ENCODE measurements around the gene KIF23. TPM values are rescaled to one million over a fixed set of nuclear protein-coding genes. Genes with fewer than 3 reads are reported as not detected.

KIF23 gene
- total RNA-seq, 1 donor from 2014 or later, result 1.5 TPM

GRCh38 chr15:69450968-69451695 is 37.0 kb downstream of the KIF23 start:
- no peaks in the 10 kb centered on the region for H3K27me3 Mint-ChIP-seq
- CTCF ChIA-PET, result interaction anchor here (1.4 kb wide), 1 partner anchor 12 kb away, joined by 12 read pairs; no protein-coding TSS in a partner anchor
- no peak overlapping the region for H3K4me3 Mint-ChIP-seq
- ATAC-seq (ENCODE audit: low read depth) (no peak), DNase-seq (no peak)
- no peaks in the 10 kb centered on the region for H3K9me3 Mint-ChIP-seq
- POLR2A ChIA-PET, result interaction anchor here (0.7 to 6.1 kb wide), 9 partner anchors 8 to 1053 kb away, joined by 3 to 156 read pairs (median 14); partner anchors contain the start of genes GLCE, KIF23 and TLE3
- H3K4me1 Mint-ChIP-seq, result peaks cover 38% of the 10 kb centered on the region
- peaks cover 36% of the 10 kb centered on the region for H3K36me3 Mint-ChIP-seq (ENCODE audit: low read depth)
- intact Hi-C loops (cut with micrococcal nuclease), result loop anchor here (5.0 to 10.0 kb wide), 2 partner anchors 626 to 1311 kb away; partner anchors contain the start of genes ANP32A and UACA
- peak overlapping the region; percentile 99 for H3K27ac Mint-ChIP-seq
- TF ChIP-seq, protein P1, sequence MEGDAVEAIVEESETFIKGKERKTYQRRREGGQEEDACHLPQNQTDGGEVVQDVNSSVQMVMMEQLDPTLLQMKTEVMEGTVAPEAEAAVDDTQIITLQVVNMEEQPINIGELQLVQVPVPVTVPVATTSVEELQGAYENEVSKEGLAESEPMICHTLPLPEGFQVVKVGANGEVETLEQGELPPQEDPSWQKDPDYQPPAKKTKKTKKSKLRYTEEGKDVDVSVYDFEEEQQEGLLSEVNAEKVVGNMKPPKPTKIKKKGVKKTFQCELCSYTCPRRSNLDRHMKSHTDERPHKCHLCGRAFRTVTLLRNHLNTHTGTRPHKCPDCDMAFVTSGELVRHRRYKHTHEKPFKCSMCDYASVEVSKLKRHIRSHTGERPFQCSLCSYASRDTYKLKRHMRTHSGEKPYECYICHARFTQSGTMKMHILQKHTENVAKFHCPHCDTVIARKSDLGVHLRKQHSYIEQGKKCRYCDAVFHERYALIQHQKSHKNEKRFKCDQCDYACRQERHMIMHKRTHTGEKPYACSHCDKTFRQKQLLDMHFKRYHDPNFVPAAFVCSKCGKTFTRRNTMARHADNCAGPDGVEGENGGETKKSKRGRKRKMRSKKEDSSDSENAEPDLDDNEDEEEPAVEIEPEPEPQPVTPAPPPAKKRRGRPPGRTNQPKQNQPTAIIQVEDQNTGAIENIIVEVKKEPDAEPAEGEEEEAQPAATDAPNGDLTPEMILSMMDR (IDR thresholded peaks at IDR 0.05), result no peak

DNA sequence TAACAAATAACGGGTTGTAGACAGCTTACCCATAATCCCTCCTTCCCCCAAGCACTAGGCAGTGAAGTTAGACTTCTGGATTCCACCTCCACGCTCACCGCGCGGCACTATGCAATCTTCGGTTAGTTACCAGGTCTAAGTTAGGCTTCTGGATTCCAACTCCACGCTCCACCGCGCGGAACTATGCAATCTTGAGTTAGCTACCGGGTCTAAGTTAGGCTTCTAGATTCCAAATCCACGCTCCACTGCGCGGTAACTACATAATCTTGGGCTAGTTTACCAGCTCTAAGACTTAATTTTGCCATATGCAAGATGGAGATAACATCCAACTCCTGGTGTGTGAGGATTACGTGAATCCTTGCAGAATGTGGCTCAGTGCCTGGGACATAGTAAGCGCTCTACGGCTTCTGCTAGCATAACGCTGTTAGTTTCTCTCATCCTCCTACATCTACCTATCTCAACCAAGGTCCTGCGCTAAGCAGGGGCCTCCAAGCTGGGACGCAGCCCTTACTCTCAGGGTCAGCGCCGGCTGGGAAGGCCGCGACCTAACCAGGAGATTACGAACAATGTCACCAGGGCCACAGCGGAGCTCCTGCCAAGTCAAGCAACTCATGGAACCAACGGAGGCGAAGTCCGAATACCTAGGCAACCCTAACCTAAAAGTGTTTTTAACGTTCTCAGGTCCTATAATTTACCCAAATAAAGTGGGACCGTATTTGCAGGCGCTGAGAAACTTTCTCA is 38.0 kb downstream of the KIF23 start:
- H3K9me3 Mint-ChIP-seq, result no peaks in the 10 kb centered on the region
- H3K27me3 Mint-ChIP-seq, result no peaks in the 10 kb centered on the region
- peaks cover 46% of the 10 kb centered on the region for H3K36me3 Mint-ChIP-seq (ENCODE audit: low read depth)
- CTCF ChIA-PET, result interaction anchor here (1.4 kb wide), 1 partner anchor 11 kb away, joined by 12 read pairs; no protein-coding TSS in a partner anchor
- ATAC-seq (ENCODE audit: low read depth), result peak; percentile 38
- peak overlapping the region; percentile 99 for H3K27ac Mint-ChIP-seq
- TF ChIP-seq, protein P1 (IDR thresholded peaks at IDR 0.05), result no peak
- no peak for DNase-seq
- POLR2A ChIA-PET, result interaction anchor here (0.6 to 6.1 kb wide), 20 partner anchors 9 to 1398 kb away, joined by 3 to 156 read pairs (median 5); partner anchors contain the start of genes ANP32A, GLCE, KIF23 and PIAS1
- H3K4me3 Mint-ChIP-seq, result peak overlapping the region; percentile 98
- intact Hi-C loops (cut with micrococcal nuclease), result loop anchor here (1.0 to 10.0 kb wide), 6 partner anchors 9 to 1310 kb away; partner anchors contain the start of genes ANP32A, KIF23 and UACA
- H3K4me1 Mint-ChIP-seq, result peaks cover 41% of the 10 kb centered on the region

GRCh38 chr15:69452692-69453521 is 38.8 kb downstream of the KIF23 start, which contains the start of gene RPLP1:
TSS of gene RPLP1 (plus strand) at chr15:69452818. CDS start at chr15:69452949, 131 bp downstream.
- peak; percentile 90 for ATAC-seq (ENCODE audit: low read depth)
- Mint-ChIP-seq H3K36me3 (ENCODE audit: low read depth) (peaks cover 54% of the 10 kb centered on the region), H3K4me3 (peak within 1 kb of the TSS; percentile 98), H3K9me3 (no peaks in the 10 kb centered on the region), H3K27ac (peak within 1 kb of the TSS; percentile 99), H3K4me1 (peaks cover 46% of the 10 kb centered on the region), H3K27me3 (no peaks in the 10 kb centered on the region)
- ChIA-PET POLR2A (interaction anchor here (0.6 to 6.1 kb wide), 24 partner anchors 9 to 1399 kb away, joined by 3 to 156 read pairs (median 5); partner anchors contain the start of genes ANP32A, FEM1B, GLCE and KIF23), CTCF (interaction anchor here (0.6 to 2.2 kb wide), 2 partner anchors 10 to 13 kb away, joined by 3 to 18 read pairs; no protein-coding TSS in a partner anchor)
- TF ChIP-seq, protein P1 (IDR thresholded peaks at IDR 0.05), result no peak
- DNase-seq, result peak; percentile 94
- intact Hi-C loops (cut with micrococcal nuclease), result loop anchor here (1.0 to 10.0 kb wide), 6 partner anchors 9 to 1309 kb away; partner anchors contain the start of genes ANP32A, KIF23 and UACA

DNA sequence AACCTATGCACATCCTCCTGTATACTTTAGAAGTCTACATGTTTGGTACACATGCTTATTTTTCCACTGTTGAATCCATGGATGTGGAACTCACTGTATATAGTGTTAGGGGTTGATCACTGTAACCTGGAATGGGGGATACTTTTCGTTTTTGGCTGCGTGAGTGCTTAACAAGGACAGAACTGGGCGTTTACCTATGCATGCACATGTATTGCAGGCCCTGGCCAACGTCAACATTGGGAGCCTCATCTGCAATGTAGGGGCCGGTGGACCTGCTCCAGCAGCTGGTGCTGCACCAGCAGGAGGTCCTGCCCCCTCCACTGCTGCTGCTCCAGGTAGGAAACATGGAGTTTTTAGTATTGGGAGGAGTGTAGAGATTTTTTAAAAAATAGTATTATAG is 40.8 kb downstream of the KIF23 start:
- Mint-ChIP-seq H3K36me3 (ENCODE audit: low read depth) (peaks cover 58% of the 10 kb centered on the region), H3K27ac (no peak overlapping the region), H3K4me3 (peak overlapping the region; percentile 98), H3K4me1 (peaks cover 46% of the 10 kb centered on the region), H3K9me3 (no peaks in the 10 kb centered on the region), H3K27me3 (no peaks in the 10 kb centered on the region)
- no peak for ATAC-seq (ENCODE audit: low read depth)
- no peak for DNase-seq
- CTCF ChIA-PET, result interaction anchor here (2.2 kb wide), 1 partner anchor 8 kb away, joined by 18 read pairs; no protein-coding TSS in a partner anchor
- intact Hi-C loops (cut with micrococcal nuclease), result loop anchor here (5.0 to 10.0 kb wide), 2 partner anchors 630 to 1307 kb away; partner anchors contain the start of genes ANP32A and UACA
- TF ChIP-seq, protein P1 (IDR thresholded peaks at IDR 0.05), result no peak
- POLR2A ChIA-PET, result interaction anchor here (2.9 to 6.1 kb wide), 4 partner anchors 8 to 41 kb away, joined by 12 to 156 read pairs (median 89); partner anchors contain the start of gene KIF23

Data from activated B cell treated with CpG ODN at 0.5 μM for 24 hours (primary cell).